Peyer's patch (tissue), 4 donors: ENCODE results near the gene PPP2R5B. TPM values are rescaled to one million over a fixed set of nuclear protein-coding genes. Genes with fewer than 3 reads are reported as not detected.

ENCODE experiments used
- DNase-seq, 3 donors: peaks; one replicate each; pipeline ENCODE4 v3.0.0-alpha.2; 2017 to 2019
- H3K27ac ChIP-seq, 4 donors: fragments of 200-600 bp; sonication (generic); one replicate each; pipeline ENCODE4 v1.5.1; 2016 to 2019
- H3K27me3 ChIP-seq, 2 donors: fragments of 200-600 bp; sonication (generic); one replicate each; pipeline ENCODE4 v1.5.1; 2019
- H3K36me3 ChIP-seq, 3 donors: fragments of 200-600 bp; sonication (generic); one replicate each; pipeline ENCODE4 v1.5.1; 2016 to 2019
- H3K4me1 ChIP-seq, 4 donors: fragments of 200-600 bp; sonication (generic); one replicate each; pipeline ENCODE4 v1.5.1; 2016 to 2019
- H3K4me3 ChIP-seq, 4 donors: fragments of 200-600 bp; sonication (generic); 1 replicate in 3 of 4; 2 replicates in 1 of 4; pipeline ENCODE4 v1.5.1; 2016 to 2019; ENCODE audit warnings: mild to moderate bottlenecking in 1 of 4
- H3K9me3 ChIP-seq, 4 donors: fragments of 200-600 bp; sonication (generic); one replicate each; pipeline ENCODE4 v1.5.1; 2016 to 2019; ENCODE audit warnings: mild to moderate bottlenecking in 1 of 4
- CTCF ChIP-seq, 6 experiments: fragments of 450-650 bp in 4 of 6; fragments of 200-600 bp in 2 of 6; sonication (generic) in 1 of 6; IDR thresholded peaks; one replicate each; pipeline ENCODE4 v1.5.1; 2017 to 2019; ENCODE audit warnings: antibody characterized with exemption in 6 of 6, mild to moderate bottlenecking in 3 of 6, moderate library complexity in 1 of 6
- POLR2A ChIP-seq, 2 donors: fragments of 450-650 bp; IDR thresholded peaks; one replicate each; pipeline ENCODE4 v1.5.1; 2017; ENCODE audit warnings: antibody characterized with exemption in 2 of 2, mild to moderate bottlenecking in 2 of 2, moderate library complexity in 2 of 2
- total RNA-seq, 4 donors: library from RNA; depleted of rRNA; stranded (reverse); fragments of >200 nt; gene quantifications; one replicate each; pipeline ENCODE4 v1.1.0, GENCODE V29; 2016

Gene PPP2R5B
- total RNA-seq, 4 donors from 2014 or later, result 20.0 to 46.2 (median 22.5) TPM

- no peak for TF ChIP-seq CTCF (IDR thresholded peaks at IDR 0.05)
- no peak for TF ChIP-seq POLR2A (IDR thresholded peaks at IDR 0.05)
- no peaks in the 10 kb centered on the region for H3K4me1 ChIP-seq
- no peaks in the 10 kb centered on the region for H3K27me3 ChIP-seq
- H3K4me3 ChIP-seq, result no peak overlapping the region
- no peak for DNase-seq
- H3K36me3 ChIP-seq, result peaks cover 0 to 96% (median 0%) of the 10 kb centered on the region in 3 donors
- H3K27ac ChIP-seq, result no peak overlapping the region
- no peaks in the 10 kb centered on the region for H3K9me3 ChIP-seq
Observed at GRCh38 chr11:64909653-64910343, 14.7 kb upstream of the PPP2R5B start.

DNA sequence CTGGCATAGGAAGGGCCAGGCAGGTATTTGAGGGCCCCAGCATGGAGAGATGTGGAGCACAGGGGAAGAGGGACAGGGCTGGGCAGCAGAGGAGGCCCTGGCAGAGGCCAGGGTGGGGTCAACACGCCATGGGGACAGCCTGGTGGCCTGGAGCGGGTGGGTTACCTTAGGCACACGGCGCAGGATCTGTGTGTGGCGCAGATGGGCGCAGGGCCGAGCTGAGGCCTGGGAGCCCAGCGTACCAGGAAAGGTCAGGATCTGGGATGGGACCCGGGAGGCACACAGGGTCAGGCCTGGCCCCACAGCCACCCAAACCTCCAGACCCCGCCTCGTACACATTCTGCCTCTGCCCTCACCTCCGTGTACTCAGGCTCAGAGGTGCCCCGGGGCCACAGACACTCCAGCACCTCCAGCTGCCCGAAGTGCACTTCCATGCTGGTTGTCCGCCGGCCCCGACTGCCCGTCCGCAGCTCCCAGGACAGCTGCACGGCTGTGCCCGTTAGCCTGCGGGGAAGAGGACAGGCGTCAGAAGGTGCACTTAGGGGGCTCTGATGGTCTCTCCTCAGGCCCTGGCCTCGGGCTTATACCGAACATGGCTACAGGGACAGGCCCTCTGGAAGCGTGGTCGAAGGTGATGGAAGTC lies 13.9 kb upstream of the PPP2R5B start:
- peaks cover 0 to 88% (median 0%) of the 10 kb centered on the region in 3 donors for H3K36me3 ChIP-seq
- H3K9me3 ChIP-seq, result no peaks in the 10 kb centered on the region
- H3K4me1 ChIP-seq, result peaks cover 0 to 6% (median 2%) of the 10 kb centered on the region in 4 donors
- H3K4me3 ChIP-seq, result no peak overlapping the region
- no peak for TF ChIP-seq POLR2A (IDR thresholded peaks at IDR 0.05)
- DNase-seq, result no peak
- no peak overlapping the region for H3K27ac ChIP-seq
- no peaks in the 10 kb centered on the region for H3K27me3 ChIP-seq

DNA sequence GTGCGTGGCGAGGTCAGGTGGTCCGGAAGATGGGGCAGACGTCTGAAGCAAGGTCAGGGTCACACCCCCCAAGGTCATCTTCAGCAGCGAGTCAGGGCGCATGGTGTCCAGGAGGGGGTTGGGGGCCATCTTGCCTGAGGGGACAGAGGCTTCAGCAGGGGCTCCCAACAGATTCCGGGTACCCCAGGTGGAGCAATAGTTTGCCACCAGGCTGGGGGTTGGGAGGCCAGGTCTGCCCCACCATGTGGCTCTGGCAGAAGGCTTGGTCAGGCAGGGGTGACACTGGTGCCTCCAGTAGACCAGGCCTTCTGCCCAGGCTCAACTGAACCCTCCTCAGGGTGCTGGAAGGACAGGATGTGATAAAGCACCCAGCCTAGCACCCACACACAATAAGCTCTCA lies 13.3 kb upstream of the PPP2R5B start:
- Histone ChIP-seq H3K9me3 (no peaks in the 10 kb centered on the region), H3K4me1 (peaks cover 0 to 12% (median 7%) of the 10 kb centered on the region in 4 donors), H3K4me3 (no peak overlapping the region), H3K36me3 (peaks cover 0 to 83% (median 0%) of the 10 kb centered on the region in 3 donors), H3K27me3 (no peaks in the 10 kb centered on the region), H3K27ac (no peak overlapping the region)
- TF ChIP-seq POLR2A (IDR thresholded peaks at IDR 0.05) (no peak), CTCF (IDR thresholded peaks at IDR 0.05) (no peak)
- DNase-seq, result no peak

DNA sequence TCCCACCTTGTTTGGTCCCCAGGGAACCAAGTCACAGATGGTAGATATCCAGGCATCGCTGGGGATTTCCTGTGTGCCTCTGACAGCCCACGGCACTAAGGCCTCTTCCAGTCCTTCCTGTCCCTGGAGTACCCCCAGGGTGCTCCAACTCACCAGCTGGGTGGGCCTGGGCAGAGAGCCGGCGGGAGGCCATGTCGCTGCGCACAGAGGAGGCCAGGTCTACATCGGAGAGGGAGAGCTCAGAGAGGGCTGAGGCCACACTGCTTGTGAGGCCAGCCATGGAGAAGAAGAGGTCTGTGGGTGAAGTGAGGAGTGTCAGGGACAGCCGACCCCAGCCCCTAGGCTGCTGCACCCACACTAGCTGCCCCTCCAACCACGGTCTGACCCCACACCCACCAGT lies 12.8 kb upstream of the PPP2R5B start:
- H3K36me3 ChIP-seq, result peaks cover 0 to 77% (median 0%) of the 10 kb centered on the region in 3 donors
- no peaks in the 10 kb centered on the region for H3K27me3 ChIP-seq

DNA sequence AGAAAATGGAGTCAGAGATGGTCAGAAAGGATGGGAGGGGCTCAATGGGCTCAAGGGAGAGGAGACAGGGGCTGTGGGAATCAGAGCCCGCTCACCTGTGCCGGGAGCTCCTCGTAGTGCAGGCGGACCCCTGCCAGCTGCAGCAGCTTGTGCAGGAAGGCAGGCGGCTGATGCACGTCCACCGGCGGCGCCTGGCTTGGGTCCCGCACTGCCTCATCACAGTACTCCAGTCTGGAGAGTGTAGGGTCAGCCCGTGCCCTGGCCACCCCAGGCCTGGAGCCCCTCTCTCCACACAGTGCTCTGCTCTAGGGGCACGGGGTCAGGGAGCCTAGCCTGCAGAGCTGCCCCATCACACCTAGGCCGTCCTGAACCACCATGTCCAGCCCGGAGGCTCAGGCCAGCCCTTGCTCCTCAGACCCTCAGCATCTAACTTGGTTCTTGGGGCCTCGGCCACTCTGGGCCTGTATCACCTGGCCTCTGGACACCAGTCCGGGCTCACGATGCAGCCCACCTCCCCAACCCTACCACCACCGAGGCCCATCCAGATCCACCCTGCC lies 11.2 kb upstream of the PPP2R5B start:
- Histone ChIP-seq H3K4me3 (no peak overlapping the region), H3K27me3 (no peaks in the 10 kb centered on the region), H3K27ac (no peak overlapping the region), H3K36me3 (peaks cover 0 to 61% (median 0%) of the 10 kb centered on the region in 3 donors), H3K9me3 (no peaks in the 10 kb centered on the region), H3K4me1 (peaks cover 0 to 20% (median 13%) of the 10 kb centered on the region in 4 donors)
- DNase-seq, result no peak
- TF ChIP-seq CTCF (IDR thresholded peaks at IDR 0.05), result no peak
- TF ChIP-seq POLR2A (IDR thresholded peaks at IDR 0.05), result no peak

More for the DNA sequence above, 12.8 kb upstream of the PPP2R5B start:
- no peaks in the 10 kb centered on the region for H3K9me3 ChIP-seq
- TF ChIP-seq CTCF (IDR thresholded peaks at IDR 0.05), result no peak
- no peak for TF ChIP-seq POLR2A (IDR thresholded peaks at IDR 0.05)
- no peak overlapping the region for H3K27ac ChIP-seq
- H3K4me1 ChIP-seq, result peaks cover 0 to 14% (median 9%) of the 10 kb centered on the region in 4 donors
- no peak for DNase-seq
- H3K4me3 ChIP-seq, result no peak overlapping the region

DNA sequence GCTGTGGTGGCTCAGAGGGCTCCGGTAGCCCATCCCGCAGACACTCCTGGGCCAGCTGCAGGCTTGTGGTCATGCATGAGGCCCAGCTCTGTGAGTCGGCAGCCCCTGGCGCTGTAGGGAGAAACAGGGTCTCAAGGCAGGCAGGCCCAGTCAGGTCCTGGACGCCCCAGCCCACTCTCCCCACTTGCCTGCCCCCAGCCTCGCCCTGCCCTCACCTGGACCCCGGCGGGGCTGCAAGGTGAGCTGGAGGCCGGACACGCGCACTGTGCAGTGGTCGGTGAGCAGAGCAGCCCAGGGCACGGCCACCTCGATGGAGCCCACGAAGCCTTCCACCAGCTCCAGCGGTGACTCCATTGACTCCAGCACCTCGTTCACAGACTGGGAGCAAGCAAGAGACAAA lies 10.4 kb upstream of the PPP2R5B start:
- Histone ChIP-seq H3K4me3 (no peak overlapping the region), H3K27me3 (no peaks in the 10 kb centered on the region), H3K36me3 (peaks cover 0 to 53% (median 0%) of the 10 kb centered on the region in 3 donors), H3K4me1 (peaks cover 0 to 23% (median 14%) of the 10 kb centered on the region in 4 donors), H3K27ac (no peak overlapping the region), H3K9me3 (no peaks in the 10 kb centered on the region)
- TF ChIP-seq CTCF (IDR thresholded peaks at IDR 0.05) (no peak), POLR2A (IDR thresholded peaks at IDR 0.05) (no peak)
- DNase-seq, result no peak
